ENCODE results near the gene PABPN1L.

The PABPN1L gene

DNA sequence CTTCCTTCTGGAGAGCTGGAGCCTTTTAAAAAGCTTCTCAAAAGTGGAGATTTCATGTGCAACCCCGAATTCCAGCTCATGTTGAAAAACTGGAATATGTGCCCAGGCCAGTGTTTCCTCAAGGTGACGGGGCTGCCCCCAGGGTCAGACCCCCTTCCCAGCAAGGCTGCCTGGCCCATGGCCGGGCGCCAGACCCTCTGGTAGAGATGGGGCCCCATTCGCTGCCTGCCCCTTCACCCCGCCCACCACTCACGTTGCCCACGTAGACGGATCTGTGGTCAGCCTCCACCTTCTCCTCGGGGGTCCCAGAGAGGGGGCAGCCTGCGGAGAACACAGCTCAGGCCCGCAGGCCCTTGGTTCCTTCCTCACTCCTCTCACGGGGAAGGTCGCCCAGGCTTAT lies 1.1 kb downstream of the PABPN1L start:
- H2AFZ ChIP-seq (ENCODE audit: low read length), result no peak overlapping the region
- H3K4me1 ChIP-seq (ENCODE audit: low read length), result no peaks in the 10 kb centered on the region
- H3K36me3 ChIP-seq (replicated peaks; ENCODE audit: insufficient read depth, low read length), result no peaks in the 10 kb centered on the region
- H3F3A ChIP-seq (ENCODE audit: insufficient read depth, low read length), result no peaks in the 10 kb centered on the region
- no peak overlapping the region for H3K9ac ChIP-seq (ENCODE audit: low read length)
- TF ChIP-seq, protein P1, sequence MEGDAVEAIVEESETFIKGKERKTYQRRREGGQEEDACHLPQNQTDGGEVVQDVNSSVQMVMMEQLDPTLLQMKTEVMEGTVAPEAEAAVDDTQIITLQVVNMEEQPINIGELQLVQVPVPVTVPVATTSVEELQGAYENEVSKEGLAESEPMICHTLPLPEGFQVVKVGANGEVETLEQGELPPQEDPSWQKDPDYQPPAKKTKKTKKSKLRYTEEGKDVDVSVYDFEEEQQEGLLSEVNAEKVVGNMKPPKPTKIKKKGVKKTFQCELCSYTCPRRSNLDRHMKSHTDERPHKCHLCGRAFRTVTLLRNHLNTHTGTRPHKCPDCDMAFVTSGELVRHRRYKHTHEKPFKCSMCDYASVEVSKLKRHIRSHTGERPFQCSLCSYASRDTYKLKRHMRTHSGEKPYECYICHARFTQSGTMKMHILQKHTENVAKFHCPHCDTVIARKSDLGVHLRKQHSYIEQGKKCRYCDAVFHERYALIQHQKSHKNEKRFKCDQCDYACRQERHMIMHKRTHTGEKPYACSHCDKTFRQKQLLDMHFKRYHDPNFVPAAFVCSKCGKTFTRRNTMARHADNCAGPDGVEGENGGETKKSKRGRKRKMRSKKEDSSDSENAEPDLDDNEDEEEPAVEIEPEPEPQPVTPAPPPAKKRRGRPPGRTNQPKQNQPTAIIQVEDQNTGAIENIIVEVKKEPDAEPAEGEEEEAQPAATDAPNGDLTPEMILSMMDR (IDR thresholded peaks at IDR 0.05; ENCODE audit: low read length), result no peak
- no peak for TF ChIP-seq EZH2phosphoT487 (IDR thresholded peaks at IDR 0.05; ENCODE audit: low read length)
- no peak for TF ChIP-seq EZH2 (optimal IDR thresholded peaks at IDR 0.05; ENCODE audit: low read depth, low read length)
- H3K9me2 ChIP-seq (replicated peaks; ENCODE audit: insufficient read depth, low read length), result no peaks in the 10 kb centered on the region
- H3K9me3 ChIP-seq (replicated peaks; ENCODE audit: insufficient read depth, low read length), result no peaks in the 10 kb centered on the region
- H3K4me2 ChIP-seq (ENCODE audit: low read depth, low read length), result no peak overlapping the region
- no peaks in the 10 kb centered on the region for H3K79me2 ChIP-seq (ENCODE audit: low read length)
- H3K27ac ChIP-seq (ENCODE audit: low read length), result no peak overlapping the region
- no peaks in the 10 kb centered on the region for H4K20me1 ChIP-seq (ENCODE audit: insufficient read depth, low read length)
- no peaks in the 10 kb centered on the region; the same call in none of the 2 replicates for H3K27me3 ChIP-seq (replicated peaks; ENCODE audit: insufficient read depth, low read length)
- H3K4me3 ChIP-seq (ENCODE audit: low read length), result no peak overlapping the region
- DNase-seq, result no peak

DNA sequence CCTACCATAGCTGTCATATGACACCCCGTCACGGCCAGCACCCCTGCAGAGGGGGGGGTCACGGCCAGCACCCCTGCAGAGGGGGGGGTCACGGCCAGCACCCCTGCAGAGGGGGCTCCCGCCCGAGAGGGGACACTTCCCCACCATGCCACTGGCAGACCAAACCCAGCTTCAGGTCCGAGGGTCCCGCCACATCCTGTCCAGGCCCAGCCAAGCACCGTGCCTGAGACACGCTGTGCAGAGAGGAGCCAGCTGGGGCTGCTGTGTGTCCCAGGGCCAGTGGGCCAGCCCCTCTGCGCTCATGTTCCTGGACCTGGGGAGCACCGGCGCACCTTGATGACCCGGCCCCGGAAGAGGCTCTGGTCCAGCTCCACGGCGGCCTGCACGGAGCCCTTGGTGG lies 1.9 kb downstream of the PABPN1L start:
- H3K36me3 ChIP-seq (replicated peaks; ENCODE audit: insufficient read depth, low read length), result no peaks in the 10 kb centered on the region
- no peak overlapping the region for H3K27ac ChIP-seq (ENCODE audit: low read length)
- TF ChIP-seq EZH2 (optimal IDR thresholded peaks at IDR 0.05; ENCODE audit: low read depth, low read length), result no peak
- TF ChIP-seq EZH2phosphoT487 (IDR thresholded peaks at IDR 0.05; ENCODE audit: low read length), result no peak
- TF ChIP-seq, protein P1 (IDR thresholded peaks at IDR 0.05; ENCODE audit: low read length), result no peak
- H4K20me1 ChIP-seq (ENCODE audit: insufficient read depth, low read length), result no peaks in the 10 kb centered on the region
- H3K4me2 ChIP-seq (ENCODE audit: low read depth, low read length), result no peak overlapping the region
- no peaks in the 10 kb centered on the region for H3K4me1 ChIP-seq (ENCODE audit: low read length)
- no peaks in the 10 kb centered on the region for H3K9me3 ChIP-seq (replicated peaks; ENCODE audit: insufficient read depth, low read length)
- no peak overlapping the region for H3K9ac ChIP-seq (ENCODE audit: low read length)
- no peaks in the 10 kb centered on the region for H3K79me2 ChIP-seq (ENCODE audit: low read length)
- no peaks in the 10 kb centered on the region; the same call in none of the 2 replicates for H3K27me3 ChIP-seq (replicated peaks; ENCODE audit: insufficient read depth, low read length)
- H3F3A ChIP-seq (ENCODE audit: insufficient read depth, low read length), result no peaks in the 10 kb centered on the region
- H3K4me3 ChIP-seq (ENCODE audit: low read length), result no peak overlapping the region
- DNase-seq, result no peak
- H3K9me2 ChIP-seq (replicated peaks; ENCODE audit: insufficient read depth, low read length), result no peaks in the 10 kb centered on the region
- H2AFZ ChIP-seq (ENCODE audit: low read length), result no peak overlapping the region

DNA sequence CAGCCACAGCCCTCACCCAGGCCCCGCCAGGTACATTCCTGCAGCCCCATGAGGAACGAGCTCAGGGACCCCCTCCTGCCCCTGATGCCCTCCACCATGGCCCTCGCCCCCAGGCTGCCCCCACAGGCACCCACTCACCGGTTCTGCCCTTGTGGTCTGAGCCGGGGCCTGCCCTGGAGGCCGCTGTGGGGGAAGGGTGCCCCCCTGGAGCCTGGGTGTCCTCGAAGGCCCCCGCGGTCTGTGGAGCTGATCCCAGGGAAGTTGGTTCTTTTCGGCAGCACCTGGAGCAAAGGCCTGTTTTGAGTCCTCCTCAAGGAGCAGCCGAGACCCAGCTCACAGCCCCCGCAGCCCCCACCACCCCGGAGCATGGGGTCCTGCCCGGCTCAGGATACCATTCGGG lies 2.4 kb downstream of the PABPN1L start:
- no peaks in the 10 kb centered on the region for H3K36me3 ChIP-seq (replicated peaks; ENCODE audit: insufficient read depth, low read length)
- no peak overlapping the region for H3K4me2 ChIP-seq (ENCODE audit: low read depth, low read length)
- no peaks in the 10 kb centered on the region for H3K79me2 ChIP-seq (ENCODE audit: low read length)
- H3K27ac ChIP-seq (ENCODE audit: low read length), result no peak overlapping the region
- H3K9me3 ChIP-seq (replicated peaks; ENCODE audit: insufficient read depth, low read length), result no peaks in the 10 kb centered on the region
- no peaks in the 10 kb centered on the region; the same call in none of the 2 replicates for H3K27me3 ChIP-seq (replicated peaks; ENCODE audit: insufficient read depth, low read length)
- TF ChIP-seq, protein P1 (IDR thresholded peaks at IDR 0.05; ENCODE audit: low read length), result no peak
- TF ChIP-seq EZH2phosphoT487 (IDR thresholded peaks at IDR 0.05; ENCODE audit: low read length) (no peak), EZH2 (optimal IDR thresholded peaks at IDR 0.05; ENCODE audit: low read depth, low read length) (no peak)
- no peaks in the 10 kb centered on the region for H3K4me1 ChIP-seq (ENCODE audit: low read length)
- DNase-seq, result no peak
- no peaks in the 10 kb centered on the region for H3F3A ChIP-seq (ENCODE audit: insufficient read depth, low read length)
- no peak overlapping the region for H3K4me3 ChIP-seq (ENCODE audit: low read length)
- H3K9ac ChIP-seq (ENCODE audit: low read length), result no peak overlapping the region
- H3K9me2 ChIP-seq (replicated peaks; ENCODE audit: insufficient read depth, low read length), result no peaks in the 10 kb centered on the region
- no peaks in the 10 kb centered on the region for H4K20me1 ChIP-seq (ENCODE audit: insufficient read depth, low read length)
- no peak overlapping the region for H2AFZ ChIP-seq (ENCODE audit: low read length)

All from MM.1S (cell line).